Measurements from ENCODE around the gene PLD3. TPM values are rescaled to one million over a fixed set of nuclear protein-coding genes. Genes with fewer than 3 reads are reported as not detected.

Gene PLD3
- total RNA-seq, 4 donors from 2014 or later, result 61.9 to 210 (median 162) TPM

DNA sequence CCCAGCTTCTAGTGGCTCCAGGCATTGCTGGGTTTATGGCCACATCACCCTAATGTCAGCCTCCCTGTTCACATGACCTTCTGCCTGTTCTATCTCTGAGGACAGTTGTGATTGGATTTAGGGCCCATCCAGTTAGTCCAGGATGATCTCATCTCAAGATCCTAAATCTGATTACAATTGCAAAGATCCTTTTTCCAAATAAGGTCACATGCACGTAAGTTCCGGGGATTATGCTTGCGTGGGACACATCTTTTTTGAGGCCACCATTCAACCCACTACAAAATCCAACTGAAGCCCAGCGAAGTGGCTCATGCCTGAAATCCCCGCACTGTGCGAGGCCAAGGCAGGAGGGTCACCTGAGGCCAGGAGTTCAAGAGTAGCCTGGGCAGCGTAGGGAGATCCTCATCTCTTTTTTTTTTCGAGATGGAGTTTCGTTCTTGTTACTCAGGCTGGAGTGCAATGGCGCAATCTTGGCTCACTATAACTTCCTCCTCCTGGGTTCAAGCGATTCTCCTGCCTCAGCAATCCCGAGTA lies 12.3 kb downstream of the PLD3 start:
- Histone ChIP-seq H3K9me3 (no peaks in the 10 kb centered on the region), H3K36me3 (peaks cover 0 to 4% (median 0%) of the 10 kb centered on the region in 3 donors), H3K4me1 (peaks cover 0 to 7% (median 0%) of the 10 kb centered on the region in 4 donors), H3K27ac (no peak overlapping the region), H3K27me3 (no peaks in the 10 kb centered on the region), H3K4me3 (no peak overlapping the region)
- DNase-seq, result no peak
- TF ChIP-seq POLR2A (IDR thresholded peaks at IDR 0.05), result no peak
- TF ChIP-seq, protein P1, sequence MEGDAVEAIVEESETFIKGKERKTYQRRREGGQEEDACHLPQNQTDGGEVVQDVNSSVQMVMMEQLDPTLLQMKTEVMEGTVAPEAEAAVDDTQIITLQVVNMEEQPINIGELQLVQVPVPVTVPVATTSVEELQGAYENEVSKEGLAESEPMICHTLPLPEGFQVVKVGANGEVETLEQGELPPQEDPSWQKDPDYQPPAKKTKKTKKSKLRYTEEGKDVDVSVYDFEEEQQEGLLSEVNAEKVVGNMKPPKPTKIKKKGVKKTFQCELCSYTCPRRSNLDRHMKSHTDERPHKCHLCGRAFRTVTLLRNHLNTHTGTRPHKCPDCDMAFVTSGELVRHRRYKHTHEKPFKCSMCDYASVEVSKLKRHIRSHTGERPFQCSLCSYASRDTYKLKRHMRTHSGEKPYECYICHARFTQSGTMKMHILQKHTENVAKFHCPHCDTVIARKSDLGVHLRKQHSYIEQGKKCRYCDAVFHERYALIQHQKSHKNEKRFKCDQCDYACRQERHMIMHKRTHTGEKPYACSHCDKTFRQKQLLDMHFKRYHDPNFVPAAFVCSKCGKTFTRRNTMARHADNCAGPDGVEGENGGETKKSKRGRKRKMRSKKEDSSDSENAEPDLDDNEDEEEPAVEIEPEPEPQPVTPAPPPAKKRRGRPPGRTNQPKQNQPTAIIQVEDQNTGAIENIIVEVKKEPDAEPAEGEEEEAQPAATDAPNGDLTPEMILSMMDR (IDR thresholded peaks at IDR 0.05), result no peak

DNA sequence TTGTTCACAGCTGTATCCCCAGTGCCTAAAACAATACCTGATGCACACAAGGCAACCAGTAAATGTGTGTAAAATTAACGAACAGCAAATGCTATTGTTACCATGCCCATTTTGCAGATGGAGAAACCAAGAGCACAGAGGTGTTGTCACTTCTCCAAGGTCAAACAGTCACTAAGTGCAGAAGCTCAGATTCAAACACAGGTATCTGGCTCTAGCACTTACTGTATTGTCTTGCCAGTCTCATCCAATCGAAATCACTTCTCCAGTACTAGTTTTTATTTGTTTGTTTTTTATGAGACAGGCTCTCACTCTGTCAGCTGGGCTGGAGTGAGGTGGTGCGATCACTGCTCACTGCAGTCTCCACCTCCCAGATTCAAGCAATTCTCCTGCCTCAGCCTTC lies 13.7 kb downstream of the PLD3 start:
- TF ChIP-seq, protein P1 (IDR thresholded peaks at IDR 0.05), result no peak
- no peak for TF ChIP-seq POLR2A (IDR thresholded peaks at IDR 0.05)
- Histone ChIP-seq H3K27me3 (no peaks in the 10 kb centered on the region), H3K27ac (no peak overlapping the region), H3K4me1 (peaks cover 0 to 8% (median 2%) of the 10 kb centered on the region in 4 donors), H3K9me3 (no peaks in the 10 kb centered on the region), H3K4me3 (no peak overlapping the region), H3K36me3 (peaks cover 0 to 11% (median 0%) of the 10 kb centered on the region in 3 donors)
- no peak for DNase-seq

DNA sequence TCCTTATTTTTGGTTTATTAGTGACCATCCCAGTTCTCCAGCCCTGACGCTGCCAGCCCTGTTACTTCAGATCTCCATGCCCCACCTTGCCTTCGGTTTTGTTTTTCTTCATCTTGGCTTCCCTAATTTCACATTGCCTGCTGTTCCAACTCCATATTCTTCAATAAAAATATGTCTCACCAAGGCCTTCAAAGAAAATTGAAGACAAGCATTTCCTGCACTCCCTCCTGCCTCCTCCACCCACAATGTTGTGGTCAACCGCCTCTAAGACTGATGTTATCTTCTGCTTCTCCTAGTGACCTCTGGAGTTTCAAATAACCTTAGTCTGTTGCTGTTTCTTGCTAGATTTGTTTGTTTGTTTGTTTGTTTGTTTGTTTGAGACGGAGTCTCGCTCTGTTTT lies 14.6 kb downstream of the PLD3 start:
- H3K9me3 ChIP-seq, result no peaks in the 10 kb centered on the region
- no peak overlapping the region for H3K27ac ChIP-seq
- H3K36me3 ChIP-seq, result peaks cover 0 to 20% (median 0%) of the 10 kb centered on the region in 3 donors
- no peak overlapping the region for H3K4me3 ChIP-seq
- TF ChIP-seq POLR2A (IDR thresholded peaks at IDR 0.05), result no peak
- TF ChIP-seq, protein P1 (IDR thresholded peaks at IDR 0.05), result no peak
- H3K4me1 ChIP-seq, result peaks cover 0 to 8% (median 2%) of the 10 kb centered on the region in 4 donors
- DNase-seq, result no peak
- H3K27me3 ChIP-seq, result no peaks in the 10 kb centered on the region

DNA sequence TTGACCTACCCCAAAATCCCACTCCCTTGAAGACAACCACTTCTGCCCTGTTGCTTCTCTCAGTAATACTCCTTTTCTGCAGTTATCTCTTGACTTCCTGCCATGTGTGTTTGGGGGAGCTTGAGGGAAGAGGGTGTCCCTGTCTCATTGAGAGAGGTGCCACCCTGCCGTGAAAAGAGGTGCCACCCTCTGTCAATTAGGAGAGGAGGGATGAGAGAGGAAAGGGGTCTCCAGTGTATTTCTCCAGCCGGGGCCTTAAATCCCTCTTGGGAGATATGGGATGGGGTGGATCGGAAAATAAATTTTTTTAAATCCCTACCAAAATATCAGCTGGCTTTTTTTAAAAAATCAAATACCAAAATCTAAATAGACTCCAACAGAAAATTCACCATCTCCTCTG lies 16.5 kb downstream of the PLD3 start:
- no peak for DNase-seq
- no peak overlapping the region for H3K4me3 ChIP-seq
- H3K27ac ChIP-seq, result no peak overlapping the region
- H3K27me3 ChIP-seq, result no peaks in the 10 kb centered on the region
- TF ChIP-seq POLR2A (IDR thresholded peaks at IDR 0.05), result no peak
- TF ChIP-seq, protein P1 (IDR thresholded peaks at IDR 0.05), result no peak
- H3K36me3 ChIP-seq, result peaks cover 0 to 26% (median 0%) of the 10 kb centered on the region in 3 donors
- peaks cover 0 to 4% (median 2%) of the 10 kb centered on the region in 4 donors for H3K4me1 ChIP-seq
- no peaks in the 10 kb centered on the region for H3K9me3 ChIP-seq

DNA sequence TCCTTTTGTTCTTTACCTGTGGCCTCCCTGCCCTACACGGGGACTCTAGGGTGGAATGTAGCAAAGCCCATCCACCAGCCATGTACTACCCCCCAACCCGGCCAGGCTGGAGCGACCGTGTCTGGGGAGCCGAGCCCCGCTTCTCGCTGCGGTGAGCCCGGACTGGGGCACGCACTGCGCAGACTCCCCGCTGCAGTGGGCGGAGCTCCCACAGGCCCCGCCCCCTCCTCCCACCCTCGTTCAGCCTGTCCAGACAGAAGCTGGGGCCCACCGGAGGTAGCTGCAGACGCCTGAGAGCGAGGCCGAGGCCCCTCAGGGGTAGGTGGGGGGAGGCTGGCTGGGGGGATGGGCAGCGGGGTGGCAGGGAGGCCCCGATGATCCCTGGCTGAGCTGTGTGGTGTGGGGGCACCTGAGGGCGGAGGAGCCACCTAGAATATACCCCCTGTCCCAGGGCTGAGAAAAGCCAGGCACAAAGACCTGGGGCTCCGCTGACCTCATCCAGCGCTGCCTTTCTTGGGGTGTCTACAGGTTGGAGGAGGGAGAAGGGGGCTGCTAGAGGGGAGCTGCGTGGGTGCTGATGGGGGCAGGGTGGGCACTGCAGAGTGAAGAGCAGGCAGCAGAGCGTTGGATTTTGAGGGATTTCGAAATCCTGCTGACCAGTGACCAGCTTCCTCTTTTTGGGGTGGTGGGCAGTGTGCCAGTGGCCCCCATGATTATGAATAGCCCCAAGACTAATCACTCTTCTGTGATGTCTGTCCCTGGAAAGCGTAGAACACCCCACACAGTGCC lies 17.3 kb downstream of the PLD3 start:
- no peak for TF ChIP-seq POLR2A (IDR thresholded peaks at IDR 0.05)
- TF ChIP-seq, protein P1 (IDR thresholded peaks at IDR 0.05), result no peak
- peak in 2 of 3 donors; percentile 60 to 72 for DNase-seq
- peak overlapping the region in 1 of 4 donors; percentile 32 for H3K27ac ChIP-seq
- H3K27me3 ChIP-seq, result no peaks in the 10 kb centered on the region
- peak overlapping the region in 3 of 4 donors; percentile 12 to 39 (median 34) for H3K4me3 ChIP-seq
- H3K4me1 ChIP-seq, result peaks cover 0 to 4% (median 2%) of the 10 kb centered on the region in 4 donors
- no peaks in the 10 kb centered on the region for H3K9me3 ChIP-seq
- H3K36me3 ChIP-seq, result peaks cover 0 to 31% (median 0%) of the 10 kb centered on the region in 3 donors
